Loucy (cell line): Measurements from ENCODE around the gene PRR29.
A peak's percentile ranks its signal among the peaks of the same experiment; 100 is the strongest.

Experiments used
- H2AFZ ChIP-seq: fragments of 200-600 bp; sonication (generic); 2 replicates; pipeline ENCODE4 v1.6.0; 2016; ENCODE audit warnings: antibody characterized with exemption, mild to moderate bottlenecking, low read length, moderate library complexity
- H3F3A ChIP-seq: fragments of 200-600 bp; 2 replicates; pipeline ENCODE4 v1.6.0; 2016; ENCODE audit warnings: antibody characterized with exemption, low read depth, mild to moderate bottlenecking
- H3K27me3 ChIP-seq: fragments of 200-600 bp; sonication (generic); 2 replicates; pipeline ENCODE4 v1.6.1; 2014; ENCODE audit warnings: low read length, mild to moderate bottlenecking; ENCODE audit not compliant: insufficient read depth, poor library complexity, severe bottlenecking
- H3K36me3 ChIP-seq: fragments of 200-600 bp; sonication (generic); 2 replicates; pipeline ENCODE4 v1.6.1; 2016; ENCODE audit warnings: low read length; ENCODE audit not compliant: insufficient read depth
- H3K4me1 ChIP-seq: fragments of 200-600 bp; sonication (generic); 2 replicates; pipeline ENCODE4 v1.5.1; 2014; ENCODE audit warnings: low read length, mild to moderate bottlenecking; ENCODE audit not compliant: insufficient read depth, poor library complexity, severe bottlenecking
- H3K4me2 ChIP-seq: fragments of 200-600 bp; sonication (generic); 2 replicates; pipeline ENCODE4 v1.6.0; 2014; ENCODE audit warnings: antibody characterized with exemption, low read length, low read depth, mild to moderate bottlenecking; ENCODE audit not compliant: poor library complexity, severe bottlenecking
- H3K4me3 ChIP-seq: fragments of 200-600 bp; sonication (generic); 2 replicates; pipeline ENCODE4 v1.5.1; 2014; ENCODE audit warnings: low read length, mild to moderate bottlenecking, mixed read lengths; ENCODE audit not compliant: poor library complexity, severe bottlenecking
- H3K79me2 ChIP-seq: fragments of 200-600 bp; sonication (generic); 2 replicates; pipeline ENCODE4 v1.6.1; 2014; ENCODE audit warnings: low read length; ENCODE audit not compliant: insufficient read depth
- H3K9ac ChIP-seq: fragments of 200-600 bp; sonication (generic); 2 replicates; pipeline ENCODE4 v1.6.0; 2014; ENCODE audit warnings: mild to moderate bottlenecking, low read depth, low read length, moderate library complexity; ENCODE audit not compliant: poor library complexity, severe bottlenecking
- H3K9me2 ChIP-seq: fragments of 200-600 bp; sonication (generic); replicated peaks from 2 replicates; pipeline ENCODE4 v1.6.1; 2016; ENCODE audit warnings: low read depth, low read length, mixed read lengths
- H3K9me3 ChIP-seq: fragments of 200-600 bp; sonication (generic); 2 replicates; pipeline ENCODE4 v1.6.1; 2014; ENCODE audit warnings: mild to moderate bottlenecking, antibody characterized with exemption, low read length, low read depth; ENCODE audit not compliant: insufficient read depth
- H4K20me1 ChIP-seq: fragments of 200-600 bp; sonication (generic); 2 replicates; pipeline ENCODE4 v1.6.0; 2014; ENCODE audit warnings: antibody characterized with exemption, low read length, mild to moderate bottlenecking; ENCODE audit not compliant: insufficient read depth, poor library complexity, severe bottlenecking
- CTCF ChIP-seq: fragments of 200-600 bp; sonication (generic); conservative IDR thresholded peaks from 2 replicates; pipeline ENCODE4 v1.5.1; 2014; ENCODE audit warnings: mild to moderate bottlenecking, antibody characterized with exemption, low read length
- EZH2phosphoT487 ChIP-seq: fragments of 200-600 bp; IDR thresholded peaks from 2 replicates; pipeline ENCODE4 v1.6.1; 2018; ENCODE audit warnings: antibody characterized with exemption, mild to moderate bottlenecking, moderate library complexity, borderline replicate concordance

Gene PRR29

GRCh38 chr17:64020056-64020766 lies 22.1 kb downstream of the PRR29 start, which contains the start of gene ICAM2:
ICAM2 (minus strand) TSS chr17:64020633; CDS start chr17:64006691, 13,942 bp downstream.
- Histone ChIP-seq H3K79me2 (peaks cover 43% of the 10 kb centered on the region), H3K9me2 (no peaks in the 10 kb centered on the region), H3K9ac (peak within 1 kb of the TSS; percentile 85), H3K4me1 (peaks cover 78% of the 10 kb centered on the region), H3K9me3 (no peaks in the 10 kb centered on the region), H3K4me3 (peak within 1 kb of the TSS; percentile 88), H2AFZ (peak within 1 kb of the TSS; percentile 18; the same call in 1 of the 2 replicates), H3K36me3 (no peaks in the 10 kb centered on the region), H4K20me1 (no peaks in the 10 kb centered on the region), H3K4me2 (peak within 1 kb of the TSS; percentile 89), H3F3A (peaks cover 27% of the 10 kb centered on the region), H3K27me3 (no peaks in the 10 kb centered on the region)
- TF ChIP-seq CTCF (no peak), EZH2phosphoT487 (no peak)

- no peaks in the 10 kb centered on the region for H3K36me3 ChIP-seq
- H3K9me3 ChIP-seq: no peaks in the 10 kb centered on the region
- H3K4me3 ChIP-seq: no peak overlapping the region
- H3K9ac ChIP-seq: peak overlapping the region; percentile 85
- H3K79me2 ChIP-seq: peaks cover 42% of the 10 kb centered on the region
- TF ChIP-seq EZH2phosphoT487 (no peak), CTCF (no peak)
- no peaks in the 10 kb centered on the region for H3K9me2 ChIP-seq
- H3K4me1 ChIP-seq: peaks cover 70% of the 10 kb centered on the region
- H3K4me2 ChIP-seq: peak overlapping the region; percentile 55
- H2AFZ ChIP-seq: no peak overlapping the region
- H3F3A ChIP-seq: peaks cover 23% of the 10 kb centered on the region
- H3K27me3 ChIP-seq: no peaks in the 10 kb centered on the region
- H4K20me1 ChIP-seq: no peaks in the 10 kb centered on the region
These were observed 24.5 kb downstream of the PRR29 start for GRCh38 chr17:64022611-64023063.

GRCh38 chr17:64024215-64024654 lies 26.1 kb downstream of the PRR29 start:
- no peak overlapping the region for H2AFZ ChIP-seq
- no peaks in the 10 kb centered on the region for H3K36me3 ChIP-seq
- no peaks in the 10 kb centered on the region for H3K9me3 ChIP-seq
- no peaks in the 10 kb centered on the region for H3K9me2 ChIP-seq
- no peaks in the 10 kb centered on the region for H4K20me1 ChIP-seq
- peaks cover 26% of the 10 kb centered on the region for H3K79me2 ChIP-seq
- H3K4me1 ChIP-seq: peaks cover 61% of the 10 kb centered on the region
- H3K9ac ChIP-seq: peak overlapping the region; percentile 51
- H3F3A ChIP-seq: peaks cover 24% of the 10 kb centered on the region
- H3K4me3 ChIP-seq: no peak overlapping the region
- no peak for TF ChIP-seq EZH2phosphoT487
- no peak for TF ChIP-seq CTCF
- H3K4me2 ChIP-seq: peak overlapping the region; percentile 85
- H3K27me3 ChIP-seq: no peaks in the 10 kb centered on the region
